ENCODE measurements around the gene LRPAP1. TPM values are rescaled to one million over a fixed set of nuclear protein-coding genes. Genes with fewer than 3 reads are reported as not detected.

The LRPAP1 gene
- total RNA-seq, 4 donors from 2014 or later = 88.5 to 201 (median 174) TPM

- H3K9me3 ChIP-seq = no peaks in the 10 kb centered on the region
- intact Hi-C loops (cut with DNase I) = no loop called here
- H3K4me1 ChIP-seq = peaks cover 13 to 19% (median 19%) of the 10 kb centered on the region in 4 donors
- WGBS = 76% methylated on average over 9 of the region's 11 CpGs
- H3K4me3 ChIP-seq = no peak overlapping the region
- TF ChIP-seq EP300 (IDR thresholded peaks at IDR 0.05) = no peak
- no peak for TF ChIP-seq POLR2A (IDR thresholded peaks at IDR 0.05; ENCODE audit: low read depth)
- no peak for TF ChIP-seq CTCF (IDR thresholded peaks at IDR 0.05)
- TF ChIP-seq POLR2AphosphoS5 (IDR thresholded peaks at IDR 0.05) = no peak
- H3K27me3 ChIP-seq = peaks cover 0 to 39% (median 2%) of the 10 kb centered on the region in 4 donors
- H3K36me3 ChIP-seq = peaks cover 10 to 41% (median 25%) of the 10 kb centered on the region in 4 donors
- no peak for DNase-seq (ENCODE audit: extremely low spot score)
- no peak overlapping the region for H3K27ac ChIP-seq (replicated peaks in 1 of 4)
These were observed 33.8 kb downstream of the LRPAP1 start for GRCh38 chr4:3498407-3498806.

- WGBS = 67% methylated on average over 14 of the region's 24 CpGs
- TF ChIP-seq POLR2A (IDR thresholded peaks at IDR 0.05; ENCODE audit: low read depth) (no peak), CTCF (IDR thresholded peaks at IDR 0.05) (no peak), POLR2AphosphoS5 (IDR thresholded peaks at IDR 0.05) (no peak), EP300 (IDR thresholded peaks at IDR 0.05) (no peak)
- Histone ChIP-seq H3K27ac (replicated peaks in 1 of 4) (no peak overlapping the region), H3K36me3 (peaks cover 5 to 35% (median 22%) of the 10 kb centered on the region in 4 donors), H3K4me1 (peaks cover 8 to 19% (median 14%) of the 10 kb centered on the region in 4 donors), H3K27me3 (peaks cover 0 to 46% (median 2%) of the 10 kb centered on the region in 4 donors), H3K4me3 (no peak overlapping the region), H3K9me3 (no peaks in the 10 kb centered on the region)
- intact Hi-C loops (cut with DNase I) = no loop called here
- no peak for DNase-seq (ENCODE audit: extremely low spot score)
These were observed 34.5 kb downstream of the LRPAP1 start for GRCh38 chr4:3497523-3498389.

GRCh38 chr4:3497095-3497494 lies 35.1 kb downstream of the LRPAP1 start:
- Histone ChIP-seq H3K27me3 (peaks cover 0 to 52% (median 2%) of the 10 kb centered on the region in 4 donors), H3K36me3 (peaks cover 5 to 28% (median 20%) of the 10 kb centered on the region in 4 donors), H3K9me3 (no peaks in the 10 kb centered on the region), H3K4me3 (no peak overlapping the region), H3K27ac (replicated peaks in 1 of 4) (no peak overlapping the region), H3K4me1 (peaks cover 6 to 15% (median 11%) of the 10 kb centered on the region in 4 donors)
- TF ChIP-seq CTCF (IDR thresholded peaks at IDR 0.05) = no peak
- no peak for TF ChIP-seq EP300 (IDR thresholded peaks at IDR 0.05)
- TF ChIP-seq POLR2A (IDR thresholded peaks at IDR 0.05; ENCODE audit: low read depth) = no peak
- TF ChIP-seq POLR2AphosphoS5 (IDR thresholded peaks at IDR 0.05) = no peak
- 78% methylated on average over 6 of the region's 6 CpGs for WGBS
- no peak for DNase-seq (ENCODE audit: extremely low spot score)
- intact Hi-C loops (cut with DNase I) = no loop called here

GRCh38 chr4:3496021-3496420 lies 36.2 kb downstream of the LRPAP1 start:
- DNase-seq (ENCODE audit: extremely low spot score) = no peak
- Histone ChIP-seq H3K4me3 (no peak overlapping the region), H3K27me3 (peaks cover 0 to 63% (median 2%) of the 10 kb centered on the region in 4 donors), H3K27ac (replicated peaks in 1 of 4) (no peak overlapping the region), H3K4me1 (peaks cover under 1 to 11% (median 7%) of the 10 kb centered on the region in 4 donors), H3K9me3 (no peaks in the 10 kb centered on the region), H3K36me3 (peaks cover 5 to 27% (median 12%) of the 10 kb centered on the region in 4 donors)
- intact Hi-C loops (cut with DNase I) = no loop called here
- TF ChIP-seq CTCF (IDR thresholded peaks at IDR 0.05) = no peak
- TF ChIP-seq POLR2A (IDR thresholded peaks at IDR 0.05; ENCODE audit: low read depth) = no peak
- TF ChIP-seq EP300 (IDR thresholded peaks at IDR 0.05) = no peak
- no peak for TF ChIP-seq POLR2AphosphoS5 (IDR thresholded peaks at IDR 0.05)
- WGBS = 59% methylated on average over 5 of the region's 14 CpGs

All from esophagus muscularis mucosa (tissue), 4 donors.